HepG2 (cell line): ENCODE results near the gene FRMD8. TPM values are rescaled to one million over a fixed set of nuclear protein-coding genes. Genes with fewer than 3 reads are reported as not detected.

ENCODE experiments used
- ATRX ChIP-seq: sonication (generic); formaldehyde crosslinking; IDR thresholded peaks from 2 replicates; pipeline ENCODE4 v1.4.0; 2020; ENCODE audit warnings: missing genetic modification reagents, borderline replicate concordance
- DR1 ChIP-seq: sonication (generic); formaldehyde crosslinking; IDR thresholded peaks from 2 replicates; pipeline ENCODE4 v1.8.0; 2021; ENCODE audit warnings: mild to moderate bottlenecking, missing genetic modification reagents, inconsistent platforms
- MEIS2 ChIP-seq: sonication (generic); formaldehyde crosslinking; IDR thresholded peaks from 2 replicates; pipeline ENCODE4 v1.9.0; 2021; ENCODE audit warnings: mild to moderate bottlenecking, missing genetic modification reagents
- NFYC ChIP-seq: IDR thresholded peaks from 2 replicates; pipeline ENCODE4 v1.6.1; 2016; ENCODE audit warnings: missing genetic modification reagents, missing compliant biosample characterization
- PHF21A ChIP-seq: sonication (generic); formaldehyde crosslinking; IDR thresholded peaks from 2 replicates; pipeline ENCODE4 v1.5.0; 2020; ENCODE audit warnings: mild to moderate bottlenecking, missing genetic modification reagents
- PHF8 ChIP-seq: sonication (generic); formaldehyde crosslinking; IDR thresholded peaks from 2 replicates; pipeline ENCODE4 v1.5.0; 2020; ENCODE audit warnings: missing genetic modification reagents
- POGZ ChIP-seq: sonication (generic); formaldehyde crosslinking; IDR thresholded peaks from 2 replicates; pipeline ENCODE4 v1.4.0; 2020; ENCODE audit warnings: mild to moderate bottlenecking, missing genetic modification reagents
- RNF2 ChIP-seq: fragments of 450-650 bp; conservative IDR thresholded peaks from 2 replicates; pipeline ENCODE4 v1.6.1; 2016; ENCODE audit warnings: low read depth
- TOE1 ChIP-seq: sonication (generic); formaldehyde crosslinking; IDR thresholded peaks from 2 replicates; pipeline ENCODE4 v1.4.0; 2020; ENCODE audit warnings: mild to moderate bottlenecking, missing genetic modification reagents
- ZFP41 ChIP-seq: sonication (generic); formaldehyde crosslinking; IDR thresholded peaks from 2 replicates; pipeline ENCODE4 v1.4.0; 2020; ENCODE audit warnings: mild to moderate bottlenecking, missing genetic modification reagents, borderline replicate concordance
- ZFP82 ChIP-seq: sonication (generic); formaldehyde crosslinking; IDR thresholded peaks from 2 replicates; pipeline ENCODE4 v1.5.1; 2020; ENCODE audit warnings: mild to moderate bottlenecking, missing genetic modification reagents, borderline replicate concordance
- ZMYM2 ChIP-seq: sonication (generic); formaldehyde crosslinking; IDR thresholded peaks from 2 replicates; pipeline ENCODE4 v1.8.0; 2022; ENCODE audit warnings: mild to moderate bottlenecking, missing genetic modification reagents
- ZNF235 ChIP-seq: sonication (generic); formaldehyde crosslinking; IDR thresholded peaks from 2 replicates; pipeline ENCODE4 v1.8.1; 2023; ENCODE audit warnings: mild to moderate bottlenecking, missing genetic modification reagents, borderline replicate concordance
- ZNF549 ChIP-seq: sonication (generic); formaldehyde crosslinking; IDR thresholded peaks from 2 replicates; pipeline ENCODE4 v1.5.0; 2020; ENCODE audit warnings: missing genetic modification reagents
- ZNF879 ChIP-seq: sonication (generic); formaldehyde crosslinking; IDR thresholded peaks from 2 replicates; pipeline ENCODE4 v1.8.1; 2023; ENCODE audit warnings: missing genetic modification reagents
- polyA plus RNA-seq, 8 experiments: library from polyadenylated mRNA; depleted of rRNA in 3 of 8; stranded (reverse) in 7 of 8; unstranded in 1 of 8; fragments of >200 nt; fragmentation: Illumina TruSeq in 4 of 8; extraction: Trizol in 4 of 8; gene quantifications; 2 replicates each; pipeline versions ENCODE4 v1.2.1 to v1.2.3, GENCODE V29; 2011 to 2016; ENCODE audit warnings: low read depth in 4 of 8, missing spikeins in 1 of 8, mixed read lengths in 1 of 8; ENCODE audit not compliant: insufficient read depth in 1 of 8
- total RNA-seq, 5 experiments: library from RNA; depleted of rRNA; stranded (reverse); fragments of >200 nt; fragmentation: Illumina TruSeq; extraction: Trizol; gene quantifications; 2 replicates each; pipeline ENCODE4 v1.2.3, GENCODE V29; 2016; ENCODE audit warnings: low read depth in 1 of 5
- TF ChIP-seq, protein P1 (sequence below): sonication (generic); formaldehyde crosslinking; IDR thresholded peaks from 2 replicates; pipeline ENCODE4 v1.4.0; 2020; ENCODE audit warnings: low read depth, mild to moderate bottlenecking, missing genetic modification reagents
- TF ChIP-seq, protein P2 (sequence below): sonication (generic); formaldehyde crosslinking; IDR thresholded peaks from 2 replicates; pipeline ENCODE4 v1.5.1; 2020; ENCODE audit warnings: mild to moderate bottlenecking, missing genetic modification reagents, moderate library complexity
- TF ChIP-seq, protein P3 (sequence below): sonication (generic); formaldehyde crosslinking; IDR thresholded peaks from 2 replicates; pipeline ENCODE4 v1.5.0; 2020; ENCODE audit warnings: mild to moderate bottlenecking, missing genetic modification reagents, borderline replicate concordance
- TF ChIP-seq, protein P4 (sequence below): IDR thresholded peaks from 2 replicates; pipeline ENCODE4 v1.6.1; 2016; ENCODE audit warnings: low read depth

Gene FRMD8
- total and polyA plus RNA-seq, 2 of the 13 experiments (the other 11 are each of a cell fraction or from before 2014, with no cell fraction given): 5.8 to 20.6 TPM

DNA sequence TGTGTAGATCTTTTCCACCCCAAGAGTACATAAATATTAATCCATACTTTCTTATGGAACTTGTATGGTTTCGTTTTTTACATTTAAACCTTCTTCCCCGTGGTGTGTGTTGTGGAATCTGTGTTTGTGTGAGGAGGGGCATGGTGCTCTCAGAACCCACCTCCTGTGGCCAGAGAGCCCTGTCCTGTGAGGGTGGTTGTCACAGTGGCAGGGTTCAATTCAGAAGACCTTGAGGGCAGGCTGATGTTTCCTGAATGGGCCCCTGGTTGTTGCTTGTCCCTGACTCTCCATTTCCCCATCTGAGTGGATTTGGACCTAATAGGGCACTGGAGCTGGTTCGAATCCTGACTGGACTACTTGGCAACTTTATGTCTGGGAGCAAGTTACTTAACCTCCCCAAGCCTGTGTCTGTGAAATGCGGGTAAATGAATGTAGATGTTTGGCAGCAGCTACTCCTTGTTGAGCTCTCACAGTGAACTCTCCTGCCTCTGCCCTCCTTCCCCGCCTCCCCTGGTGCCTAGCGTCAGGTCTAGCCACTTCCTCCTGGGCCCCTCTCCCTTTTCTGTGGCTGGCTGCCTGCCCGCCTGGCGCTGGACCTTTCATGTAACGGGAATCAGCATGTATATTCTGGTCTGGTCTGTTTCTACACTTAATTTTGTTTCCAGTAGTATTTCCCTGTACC is 43.4 kb downstream of the FRMD8 start (continued):
- TF ChIP-seq ZMYM2 (CRISPR knock-in tag) (no peak), ZFP82 (CRISPR knock-in tag) (no peak), MEIS2 (CRISPR knock-in tag) (no peak), ZNF549 (CRISPR knock-in tag) (no peak), ZFP41 (CRISPR knock-in tag) (no peak), RNF2 (no peak), ATRX (CRISPR knock-in tag) (no peak), DR1 (CRISPR knock-in tag) (no peak), PHF8 (no peak), NFYC (no peak), ZNF235 (CRISPR knock-in tag) (no peak), TOE1 (CRISPR knock-in tag) (no peak), ZNF879 (CRISPR knock-in tag) (no peak), POGZ (no peak), PHF21A (no peak)
- TF ChIP-seq, protein P1, sequence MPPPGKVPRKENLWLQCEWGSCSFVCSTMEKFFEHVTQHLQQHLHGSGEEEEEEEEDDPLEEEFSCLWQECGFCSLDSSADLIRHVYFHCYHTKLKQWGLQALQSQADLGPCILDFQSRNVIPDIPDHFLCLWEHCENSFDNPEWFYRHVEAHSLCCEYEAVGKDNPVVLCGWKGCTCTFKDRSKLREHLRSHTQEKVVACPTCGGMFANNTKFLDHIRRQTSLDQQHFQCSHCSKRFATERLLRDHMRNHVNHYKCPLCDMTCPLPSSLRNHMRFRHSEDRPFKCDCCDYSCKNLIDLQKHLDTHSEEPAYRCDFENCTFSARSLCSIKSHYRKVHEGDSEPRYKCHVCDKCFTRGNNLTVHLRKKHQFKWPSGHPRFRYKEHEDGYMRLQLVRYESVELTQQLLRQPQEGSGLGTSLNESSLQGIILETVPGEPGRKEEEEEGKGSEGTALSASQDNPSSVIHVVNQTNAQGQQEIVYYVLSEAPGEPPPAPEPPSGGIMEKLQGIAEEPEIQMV (CRISPR knock-in tag): no peak
- TF ChIP-seq, protein P2, sequence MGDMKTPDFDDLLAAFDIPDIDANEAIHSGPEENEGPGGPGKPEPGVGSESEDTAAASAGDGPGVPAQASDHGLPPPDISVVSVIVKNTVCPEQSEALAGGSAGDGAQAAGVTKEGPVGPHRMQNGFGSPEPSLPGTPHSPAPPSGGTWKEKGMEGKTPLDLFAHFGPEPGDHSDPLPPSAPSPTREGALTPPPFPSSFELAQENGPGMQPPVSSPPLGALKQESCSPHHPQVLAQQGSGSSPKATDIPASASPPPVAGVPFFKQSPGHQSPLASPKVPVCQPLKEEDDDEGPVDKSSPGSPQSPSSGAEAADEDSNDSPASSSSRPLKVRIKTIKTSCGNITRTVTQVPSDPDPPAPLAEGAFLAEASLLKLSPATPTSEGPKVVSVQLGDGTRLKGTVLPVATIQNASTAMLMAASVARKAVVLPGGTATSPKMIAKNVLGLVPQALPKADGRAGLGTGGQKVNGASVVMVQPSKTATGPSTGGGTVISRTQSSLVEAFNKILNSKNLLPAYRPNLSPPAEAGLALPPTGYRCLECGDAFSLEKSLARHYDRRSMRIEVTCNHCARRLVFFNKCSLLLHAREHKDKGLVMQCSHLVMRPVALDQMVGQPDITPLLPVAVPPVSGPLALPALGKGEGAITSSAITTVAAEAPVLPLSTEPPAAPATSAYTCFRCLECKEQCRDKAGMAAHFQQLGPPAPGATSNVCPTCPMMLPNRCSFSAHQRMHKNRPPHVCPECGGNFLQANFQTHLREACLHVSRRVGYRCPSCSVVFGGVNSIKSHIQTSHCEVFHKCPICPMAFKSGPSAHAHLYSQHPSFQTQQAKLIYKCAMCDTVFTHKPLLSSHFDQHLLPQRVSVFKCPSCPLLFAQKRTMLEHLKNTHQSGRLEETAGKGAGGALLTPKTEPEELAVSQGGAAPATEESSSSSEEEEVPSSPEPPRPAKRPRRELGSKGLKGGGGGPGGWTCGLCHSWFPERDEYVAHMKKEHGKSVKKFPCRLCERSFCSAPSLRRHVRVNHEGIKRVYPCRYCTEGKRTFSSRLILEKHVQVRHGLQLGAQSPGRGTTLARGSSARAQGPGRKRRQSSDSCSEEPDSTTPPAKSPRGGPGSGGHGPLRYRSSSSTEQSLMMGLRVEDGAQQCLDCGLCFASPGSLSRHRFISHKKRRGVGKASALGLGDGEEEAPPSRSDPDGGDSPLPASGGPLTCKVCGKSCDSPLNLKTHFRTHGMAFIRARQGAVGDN: peak; percentile 45
- TF ChIP-seq, protein P3, sequence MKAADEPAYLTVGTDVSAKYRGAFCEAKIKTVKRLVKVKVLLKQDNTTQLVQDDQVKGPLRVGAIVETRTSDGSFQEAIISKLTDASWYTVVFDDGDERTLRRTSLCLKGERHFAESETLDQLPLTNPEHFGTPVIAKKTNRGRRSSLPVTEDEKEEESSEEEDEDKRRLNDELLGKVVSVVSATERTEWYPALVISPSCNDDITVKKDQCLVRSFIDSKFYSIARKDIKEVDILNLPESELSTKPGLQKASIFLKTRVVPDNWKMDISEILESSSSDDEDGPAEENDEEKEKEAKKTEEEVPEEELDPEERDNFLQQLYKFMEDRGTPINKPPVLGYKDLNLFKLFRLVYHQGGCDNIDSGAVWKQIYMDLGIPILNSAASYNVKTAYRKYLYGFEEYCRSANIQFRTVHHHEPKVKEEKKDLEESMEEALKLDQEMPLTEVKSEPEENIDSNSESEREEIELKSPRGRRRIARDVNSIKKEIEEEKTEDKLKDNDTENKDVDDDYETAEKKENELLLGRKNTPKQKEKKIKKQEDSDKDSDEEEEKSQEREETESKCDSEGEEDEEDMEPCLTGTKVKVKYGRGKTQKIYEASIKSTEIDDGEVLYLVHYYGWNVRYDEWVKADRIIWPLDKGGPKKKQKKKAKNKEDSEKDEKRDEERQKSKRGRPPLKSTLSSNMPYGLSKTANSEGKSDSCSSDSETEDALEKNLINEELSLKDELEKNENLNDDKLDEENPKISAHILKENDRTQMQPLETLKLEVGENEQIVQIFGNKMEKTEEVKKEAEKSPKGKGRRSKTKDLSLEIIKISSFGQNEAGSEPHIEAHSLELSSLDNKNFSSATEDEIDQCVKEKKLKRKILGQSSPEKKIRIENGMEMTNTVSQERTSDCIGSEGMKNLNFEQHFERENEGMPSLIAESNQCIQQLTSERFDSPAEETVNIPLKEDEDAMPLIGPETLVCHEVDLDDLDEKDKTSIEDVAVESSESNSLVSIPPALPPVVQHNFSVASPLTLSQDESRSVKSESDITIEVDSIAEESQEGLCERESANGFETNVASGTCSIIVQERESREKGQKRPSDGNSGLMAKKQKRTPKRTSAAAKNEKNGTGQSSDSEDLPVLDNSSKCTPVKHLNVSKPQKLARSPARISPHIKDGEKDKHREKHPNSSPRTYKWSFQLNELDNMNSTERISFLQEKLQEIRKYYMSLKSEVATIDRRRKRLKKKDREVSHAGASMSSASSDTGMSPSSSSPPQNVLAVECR (CRISPR knock-in tag): 0 out of 2 replicates have a peak, but pooled peaks have one; percentile 14
- TF ChIP-seq, protein P4, sequence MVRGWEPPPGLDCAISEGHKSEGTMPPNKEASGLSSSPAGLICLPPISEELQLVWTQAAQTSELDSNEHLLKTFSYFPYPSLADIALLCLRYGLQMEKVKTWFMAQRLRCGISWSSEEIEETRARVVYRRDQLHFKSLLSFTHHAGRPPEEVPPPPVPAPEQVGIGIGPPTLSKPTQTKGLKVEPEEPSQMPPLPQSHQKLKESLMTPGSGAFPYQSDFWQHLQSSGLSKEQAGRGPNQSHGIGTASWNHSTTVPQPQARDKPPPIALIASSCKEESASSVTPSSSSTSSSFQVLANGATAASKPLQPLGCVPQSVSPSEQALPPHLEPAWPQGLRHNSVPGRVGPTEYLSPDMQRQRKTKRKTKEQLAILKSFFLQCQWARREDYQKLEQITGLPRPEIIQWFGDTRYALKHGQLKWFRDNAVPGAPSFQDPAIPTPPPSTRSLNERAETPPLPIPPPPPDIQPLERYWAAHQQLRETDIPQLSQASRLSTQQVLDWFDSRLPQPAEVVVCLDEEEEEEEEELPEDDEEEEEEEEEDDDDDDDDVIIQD: no peak
